Esophagus squamous epithelium (tissue), 4 donors: Measurements from ENCODE around the gene RBCK1.

ENCODE experiments used
- POLR2A ChIP-seq, 4 donors: fragments of 450-650 bp; IDR thresholded peaks; one replicate each; pipeline ENCODE4 v1.6.1; 2017; ENCODE audit warnings: antibody characterized with exemption in 4 of 4, mild to moderate bottlenecking in 4 of 4, moderate library complexity in 3 of 4
- TF ChIP-seq, protein P1 (sequence below), 6 experiments: fragments of 450-650 bp in 4 of 6; fragments of 200-600 bp in 2 of 6; sonication (generic) in 2 of 6; IDR thresholded peaks; one replicate each; pipeline ENCODE4 v1.5.1; 2016 to 2019; ENCODE audit warnings: antibody characterized with exemption in 6 of 6, mild to moderate bottlenecking in 4 of 6, moderate library complexity in 4 of 6

DNA sequence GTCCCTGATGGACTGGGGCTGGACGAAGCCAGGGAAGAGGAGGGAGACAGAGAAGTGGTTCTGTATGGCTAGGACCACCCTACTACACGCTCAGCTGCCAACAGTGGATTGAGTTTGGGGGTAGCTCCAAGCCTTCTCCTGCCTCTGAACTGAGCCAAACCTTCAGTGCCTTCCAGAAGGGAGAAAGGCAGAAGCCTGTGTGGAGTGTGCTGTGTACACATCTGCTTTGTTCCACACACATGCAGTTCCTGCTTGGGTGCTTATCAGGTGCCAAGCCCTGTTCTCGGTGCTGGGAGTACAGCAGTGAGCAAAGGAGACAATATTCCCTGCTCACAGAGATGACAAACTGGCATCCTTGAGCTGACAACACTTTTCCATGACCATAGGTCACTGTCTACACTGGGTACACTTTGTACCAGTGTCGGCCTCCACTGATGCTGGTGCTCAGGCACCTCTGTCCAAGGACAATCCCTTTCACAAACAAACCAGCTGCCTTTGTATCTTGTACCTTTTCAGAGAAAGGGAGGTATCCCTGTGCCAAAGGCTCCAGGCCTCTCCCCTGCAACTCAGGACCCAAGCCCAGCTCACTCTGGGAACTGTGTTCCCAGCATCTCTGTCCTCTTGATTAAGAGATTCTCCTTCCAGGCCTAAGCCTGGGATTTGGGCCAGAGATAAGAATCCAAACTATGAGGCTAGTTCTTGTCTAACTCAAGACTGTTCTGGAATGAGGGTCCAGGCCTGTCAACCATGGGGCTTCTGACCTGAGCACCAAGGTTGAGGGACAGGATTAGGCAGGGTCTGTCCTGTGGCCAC is 11.3 kb upstream of the RBCK1 start:
- TF ChIP-seq, protein P1, sequence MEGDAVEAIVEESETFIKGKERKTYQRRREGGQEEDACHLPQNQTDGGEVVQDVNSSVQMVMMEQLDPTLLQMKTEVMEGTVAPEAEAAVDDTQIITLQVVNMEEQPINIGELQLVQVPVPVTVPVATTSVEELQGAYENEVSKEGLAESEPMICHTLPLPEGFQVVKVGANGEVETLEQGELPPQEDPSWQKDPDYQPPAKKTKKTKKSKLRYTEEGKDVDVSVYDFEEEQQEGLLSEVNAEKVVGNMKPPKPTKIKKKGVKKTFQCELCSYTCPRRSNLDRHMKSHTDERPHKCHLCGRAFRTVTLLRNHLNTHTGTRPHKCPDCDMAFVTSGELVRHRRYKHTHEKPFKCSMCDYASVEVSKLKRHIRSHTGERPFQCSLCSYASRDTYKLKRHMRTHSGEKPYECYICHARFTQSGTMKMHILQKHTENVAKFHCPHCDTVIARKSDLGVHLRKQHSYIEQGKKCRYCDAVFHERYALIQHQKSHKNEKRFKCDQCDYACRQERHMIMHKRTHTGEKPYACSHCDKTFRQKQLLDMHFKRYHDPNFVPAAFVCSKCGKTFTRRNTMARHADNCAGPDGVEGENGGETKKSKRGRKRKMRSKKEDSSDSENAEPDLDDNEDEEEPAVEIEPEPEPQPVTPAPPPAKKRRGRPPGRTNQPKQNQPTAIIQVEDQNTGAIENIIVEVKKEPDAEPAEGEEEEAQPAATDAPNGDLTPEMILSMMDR (IDR thresholded peaks at IDR 0.05) = no peak
- no peak for TF ChIP-seq POLR2A (IDR thresholded peaks at IDR 0.05)
